Measurements from ENCODE around the gene GAMT. TPM values are rescaled to one million over a fixed set of nuclear protein-coding genes. Genes with fewer than 3 reads are reported as not detected.

The GAMT gene
- total and polyA plus RNA-seq, 2 of the 13 experiments (the other 11 are each of a cell fraction or from before 2014, with no cell fraction given): 115 to 124 TPM

- H2AFZ ChIP-seq (ENCODE audit: low read length): no peak overlapping the region
- POLR2A ChIA-PET: interaction anchor here (1.0 to 3.1 kb wide), 14 partner anchors 8 to 130 kb away, joined by 3 to 24 read pairs (median 10); partner anchors contain the start of genes CIRBP, EFNA2, FAM174C and NDUFS7
- H3K27me3 ChIP-seq (ENCODE audit: control insufficient read depth in 1 of 2, insufficient read depth in 2 of 2, low read length in 2 of 2): no peaks in the 10 kb centered on the region
- ATAC-seq (peak; percentile 32), DNase-seq (ENCODE audit: low spot score) (peak; percentile 73), FAIRE-seq (peak; percentile 81)
- peak overlapping the region; percentile 58 for H3K9ac ChIP-seq (ENCODE audit: insufficient read depth, low read depth, low read length)
- no peaks in the 10 kb centered on the region for H3K79me2 ChIP-seq (ENCODE audit: insufficient read depth, low read length)
- H3K9me3 ChIP-seq (ENCODE audit: low read length): no peaks in the 10 kb centered on the region
- peaks cover 4 to 5% of the 10 kb centered on the region in 2 experiments for H3K36me3 ChIP-seq (replicated peaks in 1 of 2; ENCODE audit: control insufficient read depth in 1 of 2, insufficient read depth in 2 of 2, low read length in 2 of 2)
- intact Hi-C loops (cut with micrococcal nuclease; ENCODE audit: unreplicated experiment): loop anchor here (5.0 kb wide), 1 partner anchor 57 kb away; no protein-coding TSS in a partner anchor
- peaks cover 52% of the 10 kb centered on the region for H3K4me1 ChIP-seq (ENCODE audit: insufficient read depth, low read length)
- CTCF ChIA-PET (ENCODE audit: low intra/inter-chr PET ratio, low total read pairs): interaction anchor here (3.0 kb wide), 1 partner anchor 94 kb away, joined by 16 read pairs; no protein-coding TSS in a partner anchor
- no TSS peak for BruUV-seq (replicated peaks)
- in situ Hi-C loops (cut with HindIII; ENCODE audit: extremely low pct_ligation_motif_present, low pct_unique_long_range_greater_than_20kb): loop anchor here (5.0 kb wide), 1 partner anchor 92 kb away; no protein-coding TSS in a partner anchor
- H4K20me1 ChIP-seq (ENCODE audit: insufficient read depth, low read length): no peaks in the 10 kb centered on the region
- peak overlapping the region; percentile 80 for H3K4me2 ChIP-seq (ENCODE audit: low read depth, low read length)
- 11% methylated on average over 6 of the region's 12 CpGs for WGBS (ENCODE audit: low lambda C conversion rate)
- peak overlapping the region; percentile 30 to 65 (median 32); a peak in 5 of 6 replicates for H3K4me3 ChIP-seq (replicated peaks in 1 of 3; ENCODE audit: insufficient read depth in 1 of 3, low read depth in 2 of 3, low read length in 3 of 3)
- peak overlapping the region; percentile 91 for H3K27ac ChIP-seq (ENCODE audit: extremely low read length, insufficient read depth, low read length)
- TF ChIP-seq THRA (CRISPR knock-in tag; IDR thresholded peaks at IDR 0.05; ENCODE audit: borderline replicate concordance) (peak; percentile 43; the same call in 1 of the 2 replicates), ZNF850 (CRISPR knock-in tag; conservative IDR thresholded peaks at IDR 0.05) (no peak), ZNF143 (CRISPR knock-in tag; IDR thresholded peaks at IDR 0.05) (peak; percentile 83), RXRA (CRISPR knock-in tag; IDR thresholded peaks at IDR 0.05) (peak; percentile 49; the same call in 1 of the 2 replicates), ZNF20 (CRISPR knock-in tag; IDR thresholded peaks at IDR 0.05) (0 out of 2 replicates have a peak, but pooled peaks have one; percentile 3), ZNF792 (CRISPR knock-in tag; IDR thresholded peaks at IDR 0.05) (0 out of 2 replicates have a peak, but pooled peaks have one; percentile 33), GFI1 (CRISPR knock-in tag; IDR thresholded peaks at IDR 0.05; ENCODE audit: borderline replicate concordance) (peak; percentile 79), MLX (CRISPR knock-in tag; IDR thresholded peaks at IDR 0.05) (peak; percentile 81), SKIL (CRISPR knock-in tag; IDR thresholded peaks at IDR 0.05; ENCODE audit: borderline replicate concordance) (peak; percentile 51; the same call in 1 of the 2 replicates), LBX2 (CRISPR knock-in tag; IDR thresholded peaks at IDR 0.05; ENCODE audit: borderline replicate concordance) (no peak), GATAD1 (CRISPR knock-in tag; IDR thresholded peaks at IDR 0.05) (peak; percentile 30), ZNF12 (CRISPR knock-in tag; IDR thresholded peaks at IDR 0.05) (0 out of 2 replicates have a peak, but pooled peaks have one; percentile 29), ZNF331 (CRISPR knock-in tag; IDR thresholded peaks at IDR 0.05) (peak; percentile 38; the same call in 1 of the 2 replicates), KDM3A (CRISPR knock-in tag; IDR thresholded peaks at IDR 0.05; ENCODE audit: low read depth) (no peak), POLR2AphosphoS2 (IDR thresholded peaks at IDR 0.05; ENCODE audit: low read depth, low read length) (no peak), SMARCC2 (IDR thresholded peaks at IDR 0.05) (no peak), HNF4G (IDR thresholded peaks at IDR 0.05; ENCODE audit: borderline replicate concordance, low read depth, low read length) (peak; percentile 75), HNF4G (CRISPR knock-in tag; IDR thresholded peaks at IDR 0.05; ENCODE audit: borderline replicate concordance, low read depth) (no peak; the same call in 1 of the 2 replicates), KLF6 (CRISPR knock-in tag; IDR thresholded peaks at IDR 0.05) (peak; percentile 47; the same call in 1 of the 2 replicates), MED8 (CRISPR knock-in tag; IDR thresholded peaks at IDR 0.05; ENCODE audit: insufficient replicate concordance) (peak; percentile 4)
Measured at GRCh38 chr19:1374250-1374577, 27.1 kb downstream of the GAMT start.

All from HepG2 (cell line).